ENCODE results near the gene RAD51B. TPM values are rescaled to one million over a fixed set of nuclear protein-coding genes. Genes with fewer than 3 reads are reported as not detected.

RAD51B gene
- polyA plus RNA-seq, 1 donor (not counting 4 experiments of a cell fraction or from before 2014, with no cell fraction given), result 13.3 TPM

GRCh38 chr14:68337279-68337678 lies 517.7 kb downstream of the RAD51B start:
- Histone ChIP-seq H3K9ac (ENCODE audit: control insufficient read depth, extremely low read depth, insufficient read depth, low read length) (no peak overlapping the region), H3K36me3 (ENCODE audit: control insufficient read depth in 2 of 2, extremely low read depth in 1 of 2, insufficient read depth in 2 of 2, low read length in 2 of 2) (no peaks in the 10 kb centered on the region), H3K27me3 (ENCODE audit: control insufficient read depth, extremely low read depth, insufficient read depth, low read length) (no peaks in the 10 kb centered on the region), H3K27ac (ENCODE audit: control insufficient read depth, insufficient read depth, low read length) (no peak overlapping the region), H3K9me1 (ENCODE audit: control insufficient read depth, extremely low read depth, insufficient read depth, low read length) (no peaks in the 10 kb centered on the region), H3K9me3 (ENCODE audit: control insufficient read depth, low read depth, low read length) (no peaks in the 10 kb centered on the region), H3K4me2 (ENCODE audit: control insufficient read depth, extremely low read depth, insufficient read depth, low read depth, low read length) (no peak overlapping the region), H3K79me2 (ENCODE audit: control insufficient read depth, insufficient read depth, low read length) (no peaks in the 10 kb centered on the region), H2AFZ (ENCODE audit: control insufficient read depth, low read length) (no peak overlapping the region), H3K4me3 (ENCODE audit: control insufficient read depth in 2 of 3, extremely low read depth in 1 of 3, insufficient read depth in 2 of 3, low read depth in 1 of 3, low read length in 3 of 3) (no peak overlapping the region), H3K4me1 (ENCODE audit: control insufficient read depth, extremely low read depth, insufficient read depth, low read length) (no peaks in the 10 kb centered on the region), H4K20me1 (ENCODE audit: control insufficient read depth, extremely low read depth, insufficient read depth, low read length) (no peaks in the 10 kb centered on the region)
- no peak for FAIRE-seq
- dilution Hi-C loops (cut with MboI; ENCODE audit: extremely low pct_ligation_motif_present, low sequenced_read_pairs), result no loop called here
- TF ChIP-seq EZH2 (IDR thresholded peaks at IDR 0.05; ENCODE audit: low read length), result no peak
- TF ChIP-seq, protein P1, sequence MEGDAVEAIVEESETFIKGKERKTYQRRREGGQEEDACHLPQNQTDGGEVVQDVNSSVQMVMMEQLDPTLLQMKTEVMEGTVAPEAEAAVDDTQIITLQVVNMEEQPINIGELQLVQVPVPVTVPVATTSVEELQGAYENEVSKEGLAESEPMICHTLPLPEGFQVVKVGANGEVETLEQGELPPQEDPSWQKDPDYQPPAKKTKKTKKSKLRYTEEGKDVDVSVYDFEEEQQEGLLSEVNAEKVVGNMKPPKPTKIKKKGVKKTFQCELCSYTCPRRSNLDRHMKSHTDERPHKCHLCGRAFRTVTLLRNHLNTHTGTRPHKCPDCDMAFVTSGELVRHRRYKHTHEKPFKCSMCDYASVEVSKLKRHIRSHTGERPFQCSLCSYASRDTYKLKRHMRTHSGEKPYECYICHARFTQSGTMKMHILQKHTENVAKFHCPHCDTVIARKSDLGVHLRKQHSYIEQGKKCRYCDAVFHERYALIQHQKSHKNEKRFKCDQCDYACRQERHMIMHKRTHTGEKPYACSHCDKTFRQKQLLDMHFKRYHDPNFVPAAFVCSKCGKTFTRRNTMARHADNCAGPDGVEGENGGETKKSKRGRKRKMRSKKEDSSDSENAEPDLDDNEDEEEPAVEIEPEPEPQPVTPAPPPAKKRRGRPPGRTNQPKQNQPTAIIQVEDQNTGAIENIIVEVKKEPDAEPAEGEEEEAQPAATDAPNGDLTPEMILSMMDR (optimal IDR thresholded peaks at IDR 0.05 in 1 of 3, IDR thresholded peaks at IDR 0.05 in 1 of 3, conservative IDR thresholded peaks at IDR 0.05 in 1 of 3; ENCODE audit: extremely low read depth in 1 of 3, insufficient read depth in 2 of 3, low read length in 3 of 3), result no peak
- no peak for DNase-seq (ENCODE audit: low read depth, low spot score)

GRCh38 chr14:68340262-68340661 lies 520.7 kb downstream of the RAD51B start:
- H3K9me3 ChIP-seq (ENCODE audit: control insufficient read depth, low read depth, low read length), result no peaks in the 10 kb centered on the region
- no peaks in the 10 kb centered on the region for H3K36me3 ChIP-seq (ENCODE audit: control insufficient read depth in 2 of 2, extremely low read depth in 1 of 2, insufficient read depth in 2 of 2, low read length in 2 of 2)
- FAIRE-seq (no peak), DNase-seq (ENCODE audit: low read depth, low spot score) (no peak)
- dilution Hi-C loops (cut with MboI; ENCODE audit: extremely low pct_ligation_motif_present, low sequenced_read_pairs), result no loop called here
- H3K9ac ChIP-seq (ENCODE audit: control insufficient read depth, extremely low read depth, insufficient read depth, low read length), result no peak overlapping the region
- H3K79me2 ChIP-seq (ENCODE audit: control insufficient read depth, insufficient read depth, low read length), result no peaks in the 10 kb centered on the region
- H3K4me1 ChIP-seq (ENCODE audit: control insufficient read depth, extremely low read depth, insufficient read depth, low read length), result no peaks in the 10 kb centered on the region
- H3K9me1 ChIP-seq (ENCODE audit: control insufficient read depth, extremely low read depth, insufficient read depth, low read length), result no peaks in the 10 kb centered on the region
- H3K27me3 ChIP-seq (ENCODE audit: control insufficient read depth, extremely low read depth, insufficient read depth, low read length), result no peaks in the 10 kb centered on the region
- H2AFZ ChIP-seq (ENCODE audit: control insufficient read depth, low read length), result no peak overlapping the region
- no peak for TF ChIP-seq EZH2 (IDR thresholded peaks at IDR 0.05; ENCODE audit: low read length)
- TF ChIP-seq, protein P1 (optimal IDR thresholded peaks at IDR 0.05 in 1 of 3, IDR thresholded peaks at IDR 0.05 in 1 of 3, conservative IDR thresholded peaks at IDR 0.05 in 1 of 3; ENCODE audit: extremely low read depth in 1 of 3, insufficient read depth in 2 of 3, low read length in 3 of 3), result no peak
- H4K20me1 ChIP-seq (ENCODE audit: control insufficient read depth, extremely low read depth, insufficient read depth, low read length), result no peaks in the 10 kb centered on the region
- H3K4me2 ChIP-seq (ENCODE audit: control insufficient read depth, extremely low read depth, insufficient read depth, low read depth, low read length), result no peak overlapping the region
- H3K27ac ChIP-seq (ENCODE audit: control insufficient read depth, insufficient read depth, low read length), result no peak overlapping the region
- H3K4me3 ChIP-seq (ENCODE audit: control insufficient read depth in 2 of 3, extremely low read depth in 1 of 3, insufficient read depth in 2 of 3, low read depth in 1 of 3, low read length in 3 of 3), result no peak overlapping the region

All from keratinocyte (primary cell).